Measurements from ENCODE around the gene TIMM9.
"Not testable (repeated sequence)": the region's sequence is repeated elsewhere in the genome, so short reads cannot be mapped to it uniquely, and the experiment has no call there.

TIMM9 gene

DNA sequence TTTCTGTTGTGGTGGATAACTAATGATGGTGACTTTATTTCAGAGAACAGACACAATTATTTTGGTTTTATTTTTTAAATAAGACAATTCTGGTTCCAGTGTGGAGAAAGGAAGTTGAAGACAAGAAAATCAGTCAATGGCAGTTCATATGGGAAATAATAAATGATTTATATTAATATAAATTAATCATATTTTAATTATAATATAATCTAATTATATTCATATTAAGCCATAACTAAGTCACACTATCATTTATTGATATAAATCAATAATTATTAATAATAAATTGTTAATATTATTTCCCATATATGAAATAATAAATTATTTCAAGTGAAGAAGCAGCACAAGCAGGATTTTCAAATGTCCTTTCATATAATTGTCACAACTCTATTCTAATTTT, 28.8 kb downstream of the TIMM9 start:
- DNase-seq (ENCODE audit: low read depth) = no peak

DNA sequence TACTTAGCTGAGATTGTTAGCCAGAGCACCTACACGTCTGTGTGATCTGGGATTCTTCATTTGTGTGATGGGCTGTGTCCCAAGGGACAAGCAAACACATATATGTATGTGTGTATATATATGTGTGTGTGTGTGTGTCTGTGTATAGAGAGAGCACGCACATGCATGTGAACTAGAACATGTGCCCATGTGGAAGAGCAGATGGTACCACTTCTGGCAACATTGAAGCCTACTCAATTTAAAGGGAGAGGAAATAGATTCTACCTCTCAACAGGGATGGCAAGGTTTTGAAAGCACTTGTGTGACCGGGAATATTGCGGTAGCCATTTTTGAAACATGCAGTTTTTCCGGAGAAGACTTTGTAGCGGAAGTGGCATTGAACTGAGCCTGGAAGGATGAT, 30.2 kb downstream of the TIMM9 start:
- DNase-seq (ENCODE audit: low read depth) = no peak

DNA sequence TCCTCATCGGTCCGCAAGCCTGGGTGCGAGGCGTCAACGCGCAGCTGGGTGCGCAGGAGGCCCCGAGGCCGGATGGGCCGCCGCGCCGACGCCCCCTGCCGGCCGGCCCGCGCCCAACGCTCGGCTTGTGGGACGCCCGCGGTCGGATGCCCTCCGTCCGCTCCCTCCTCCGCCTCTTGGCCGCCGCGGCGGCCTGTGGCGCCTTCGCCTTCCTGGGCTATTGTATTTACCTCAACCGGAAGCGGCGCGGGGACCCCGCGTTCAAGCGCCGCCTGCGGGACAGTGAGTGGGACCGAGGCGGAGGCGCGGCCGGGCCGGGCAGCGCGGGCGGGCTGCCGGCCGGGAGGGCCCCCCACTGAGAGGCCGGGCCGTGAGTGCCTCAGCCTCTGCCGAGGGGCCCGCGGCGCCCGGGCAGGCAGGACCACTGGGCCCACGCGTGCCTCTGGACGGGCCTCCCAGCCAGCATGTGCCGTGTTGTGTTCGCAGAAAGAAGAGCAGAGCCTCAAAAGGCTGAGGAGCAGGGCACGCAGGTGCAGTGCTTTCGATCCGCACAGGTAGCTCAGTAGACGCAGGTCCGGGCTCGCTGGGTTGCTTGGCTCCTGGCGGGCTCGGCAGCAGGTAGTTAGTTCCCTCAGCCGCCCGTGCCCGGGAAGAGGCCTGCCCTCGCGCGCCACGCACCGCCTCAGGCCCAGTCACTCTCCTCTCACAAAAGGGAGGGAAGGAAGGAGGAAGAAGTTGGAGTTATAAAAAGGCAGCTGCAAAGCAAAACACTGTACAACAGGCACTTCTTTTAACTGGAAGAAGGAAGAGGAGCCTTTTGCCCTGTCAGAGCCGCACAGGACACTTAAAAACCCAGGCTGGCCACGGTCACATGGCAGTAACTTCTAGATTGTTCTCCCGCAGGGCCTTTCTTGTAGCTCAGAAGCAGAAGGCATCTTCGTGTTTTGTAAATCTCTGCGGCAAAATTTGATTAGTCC, 31.2 kb downstream of the TIMM9 start, which contains the start of gene TOMM20L:
TOMM20L (plus strand) TSS at position 119 of the 977 bp plus-strand sequence; CDS start at position 147, 28 bp downstream.
- DNase-seq (ENCODE audit: low read depth) = no peak

DNA sequence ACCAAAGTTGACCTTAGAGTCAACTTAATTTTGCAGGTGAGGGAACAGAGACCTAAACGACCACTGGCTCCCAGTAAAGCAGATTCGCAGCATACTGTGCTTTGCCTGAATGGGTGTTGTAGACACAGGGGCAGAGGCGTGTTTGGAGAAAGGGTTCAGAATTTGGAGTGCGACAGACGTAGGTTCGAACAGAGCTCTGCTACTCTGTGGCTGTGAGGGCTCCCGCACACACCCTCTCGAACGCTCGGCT, 31.8 kb downstream of the TIMM9 start:
- no peak for DNase-seq (ENCODE audit: low read depth)

DNA sequence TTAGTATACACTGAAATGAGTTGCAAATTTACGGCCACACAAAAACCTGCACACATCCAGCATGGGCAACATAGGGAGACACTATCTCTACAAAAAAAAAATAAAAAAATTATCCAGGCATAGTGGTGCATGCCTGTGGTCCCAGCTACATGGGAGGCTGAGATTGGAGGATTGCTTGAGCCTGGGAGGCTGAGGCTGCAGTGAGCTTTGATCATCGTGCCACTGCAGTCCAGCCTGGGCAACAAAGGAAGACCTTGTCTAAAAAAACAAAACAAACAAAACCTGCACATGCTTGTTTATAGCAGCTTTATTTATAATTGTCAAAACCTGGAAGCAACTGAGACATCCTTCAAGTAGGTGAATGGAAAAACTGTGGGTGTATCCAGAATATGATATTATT, 36.5 kb downstream of the TIMM9 start:
- DNase-seq (ENCODE audit: low read depth) = no peak

DNA sequence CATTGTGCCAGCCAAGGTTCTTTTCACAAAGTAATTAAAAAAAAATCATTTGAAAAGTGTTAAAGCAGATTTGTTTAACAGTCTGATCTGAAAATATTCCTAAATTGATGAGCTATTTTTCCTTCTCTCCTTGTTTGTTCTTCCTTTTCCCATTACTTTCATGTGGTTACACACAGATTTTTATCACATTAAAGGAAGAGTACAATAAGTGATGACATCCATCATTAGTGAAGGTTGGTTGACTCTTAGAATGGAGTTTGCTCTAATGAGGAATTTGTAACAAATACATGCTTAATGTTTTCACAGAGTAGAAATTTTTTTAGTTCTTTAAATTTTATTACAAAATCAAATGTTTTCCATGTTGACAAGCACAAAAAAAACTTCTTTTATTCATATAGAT, 50.5 kb downstream of the TIMM9 start:
- DNase-seq (ENCODE audit: low read depth) = no peak

DNA sequence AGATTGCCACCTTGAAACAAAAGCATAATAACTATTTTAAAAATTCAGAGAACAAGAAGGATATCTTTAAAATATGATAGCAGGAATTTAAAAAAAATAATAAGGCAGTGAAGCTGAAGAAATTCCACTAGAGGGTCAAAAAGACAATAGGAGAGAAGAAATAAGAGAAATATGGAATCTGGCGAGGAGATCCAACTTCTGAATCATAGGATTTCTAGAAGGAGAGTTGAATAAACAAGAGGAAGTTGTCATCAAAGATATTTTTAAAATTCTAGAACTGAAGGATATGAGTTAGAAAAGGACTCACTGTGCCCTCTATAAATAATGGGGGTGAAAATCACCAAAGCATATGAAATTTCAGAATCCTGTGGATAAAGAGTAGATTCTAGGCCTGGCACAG, 58.4 kb downstream of the TIMM9 start:
- no peak for DNase-seq (ENCODE audit: low read depth)

DNA sequence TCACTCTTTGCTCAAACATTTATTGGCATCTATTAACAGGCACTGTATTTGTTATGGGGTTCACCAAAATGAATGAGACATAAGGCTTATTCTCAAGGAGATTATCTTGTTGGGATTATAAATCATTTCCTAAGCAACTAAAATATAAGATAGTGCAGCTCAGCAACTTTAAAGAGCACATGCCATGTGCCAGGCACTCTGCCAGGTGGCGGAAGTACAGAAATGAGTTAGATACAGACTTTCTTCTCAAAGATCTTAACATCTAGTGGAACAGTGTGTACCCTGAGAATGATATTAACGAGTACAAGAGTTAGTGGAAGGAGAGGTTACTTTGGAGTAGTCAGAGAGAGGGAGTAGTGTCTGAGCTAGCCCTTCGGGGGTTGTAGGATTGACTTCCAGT, 60.0 kb downstream of the TIMM9 start:
- no peak for DNase-seq (ENCODE audit: low read depth)

DNA sequence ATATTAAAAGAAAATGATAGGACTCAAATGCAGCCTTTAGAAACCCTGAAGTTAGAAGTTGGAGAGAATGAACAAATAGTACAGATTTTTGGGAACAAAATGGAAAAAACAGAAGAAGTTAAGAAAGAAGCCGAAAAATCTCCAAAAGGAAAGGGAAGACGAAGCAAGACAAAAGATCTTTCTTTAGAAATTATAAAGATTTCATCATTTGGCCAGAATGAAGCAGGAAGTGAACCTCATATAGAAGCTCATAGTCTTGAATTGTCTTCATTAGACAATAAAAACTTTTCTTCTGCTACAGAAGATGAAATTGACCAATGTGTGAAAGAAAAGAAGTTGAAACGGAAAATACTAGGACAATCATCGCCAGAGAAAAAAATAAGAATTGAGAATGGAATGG, 63.0 kb downstream of the TIMM9 start:
- no peak for DNase-seq (ENCODE audit: low read depth)

DNA sequence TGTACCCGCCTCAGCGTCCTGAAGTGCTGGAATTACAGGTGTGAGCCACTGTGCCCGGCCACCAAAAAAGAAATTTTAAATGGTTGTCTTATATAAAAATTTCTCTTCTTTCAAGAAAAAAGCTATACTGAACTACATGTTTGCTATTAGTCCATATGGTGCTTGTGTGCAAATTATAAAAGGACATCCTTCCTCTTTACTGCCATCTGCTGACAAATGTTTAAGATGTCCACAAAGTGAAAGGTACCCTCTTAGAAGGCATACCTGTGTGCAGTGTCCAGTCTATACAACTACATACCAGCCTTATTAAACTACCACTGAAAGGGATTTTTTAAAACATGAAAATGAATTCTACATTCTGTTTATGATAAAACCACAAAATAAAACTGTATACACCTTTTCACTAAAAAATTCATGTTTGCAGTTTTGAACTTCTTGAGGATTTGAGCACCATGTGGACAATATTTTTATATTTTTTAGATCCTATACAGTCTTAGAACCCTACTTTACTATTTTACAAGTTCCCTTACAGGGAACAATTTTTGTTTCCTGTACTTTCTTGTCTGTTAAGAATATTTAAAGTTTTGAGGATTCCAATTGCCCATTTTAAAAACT, 64.4 kb downstream of the TIMM9 start:
- no peak for DNase-seq (ENCODE audit: low read depth)

DNA sequence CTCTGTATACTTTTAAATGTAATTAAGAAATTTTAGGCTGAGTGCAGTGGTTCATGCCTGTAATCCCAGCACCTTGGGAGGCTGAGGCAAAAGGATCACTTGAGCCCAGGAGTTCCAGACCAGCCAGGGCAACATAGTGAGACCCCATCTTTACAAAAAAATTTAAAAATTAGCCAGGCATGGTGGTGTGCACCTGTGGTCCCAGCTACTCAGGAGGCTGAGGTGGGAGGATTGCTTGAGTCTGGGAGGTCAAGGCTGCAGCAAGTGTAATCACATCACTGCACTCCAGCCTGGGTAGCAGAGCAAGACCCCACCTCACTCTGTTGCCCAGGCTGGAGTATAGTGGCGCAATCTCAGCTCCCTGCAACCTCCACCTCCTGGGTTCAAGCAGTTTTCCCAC, 65.1 kb downstream of the TIMM9 start:
- DNase-seq (ENCODE audit: low read depth) = not testable (repeated sequence)

All from HS-5 (cell line).